Mesendoderm (in vitro differentiated cells): ENCODE measurements around the gene SHLD2.
"Not testable (repeated sequence)": the region's sequence is repeated elsewhere in the genome, so short reads cannot be mapped to it uniquely, and the experiment has no call there.

Source experiments
- DNase-seq: peaks from one replicate; pipeline ENCODE4 v3.0.0; 2013
- H2AK5ac ChIP-seq: 2 replicates; pipeline ENCODE4 v1.6.1; 2013; ENCODE audit warnings: low read length, inconsistent platforms
- H2BK120ac ChIP-seq: 2 replicates; pipeline ENCODE4 v1.6.1; 2013; ENCODE audit warnings: low read depth, mild to moderate bottlenecking, low read length, moderate library complexity, mixed read lengths
- H2BK15ac ChIP-seq: replicated peaks from 2 replicates; pipeline ENCODE4 v1.6.1; 2013; ENCODE audit warnings: low read depth, mild to moderate bottlenecking, moderate library complexity
- H2BK5ac ChIP-seq: 2 replicates; pipeline ENCODE4 v1.6.1; 2013; ENCODE audit warnings: low read length, inconsistent platforms
- H3K18ac ChIP-seq: 2 replicates; pipeline ENCODE4 v1.6.1; 2013; ENCODE audit warnings: mild to moderate bottlenecking, low read length, mixed read lengths
- H3K23ac ChIP-seq: one replicate; pipeline ENCODE4 v1.6.1; 2013; ENCODE audit warnings: low read length
- H3K27ac ChIP-seq: 2 replicates; pipeline ENCODE4 v1.5.1; 2013; ENCODE audit warnings: low read depth, mild to moderate bottlenecking, inconsistent platforms, low read length, moderate library complexity
- H3K27me3 ChIP-seq: 2 replicates; pipeline ENCODE4 v1.6.1; 2013; ENCODE audit warnings: low read length, control low read depth, mild to moderate bottlenecking, inconsistent platforms; ENCODE audit not compliant: insufficient read depth, poor library complexity
- H3K36me3 ChIP-seq: 2 replicates; pipeline ENCODE4 v1.6.1; 2013; ENCODE audit warnings: low read length, inconsistent platforms; ENCODE audit not compliant: control insufficient read depth, insufficient read depth
- H3K4ac ChIP-seq: one replicate; pipeline ENCODE4 v1.6.1; 2013; ENCODE audit warnings: low read depth, mild to moderate bottlenecking, low read length, moderate library complexity
- H3K4me1 ChIP-seq: 2 replicates; pipeline ENCODE4 v1.6.1; 2013; ENCODE audit warnings: low read depth, low read length, inconsistent platforms; ENCODE audit not compliant: control insufficient read depth
- H3K4me2 ChIP-seq: 2 replicates; pipeline ENCODE4 v1.6.1; 2013; ENCODE audit warnings: low read length
- H3K4me3 ChIP-seq: 2 replicates; pipeline ENCODE4 v1.5.1; 2013; ENCODE audit warnings: mild to moderate bottlenecking, low read length
- H3K56ac ChIP-seq: one replicate; pipeline ENCODE4 v1.6.1; 2013; ENCODE audit warnings: low read length
- H3K79me1 ChIP-seq: 2 replicates; pipeline ENCODE4 v1.6.1; 2013; ENCODE audit warnings: low read length, inconsistent platforms
- H3K79me2 ChIP-seq: 2 replicates; pipeline ENCODE4 v1.6.1; 2013; ENCODE audit warnings: mild to moderate bottlenecking, low read length; ENCODE audit not compliant: control insufficient read depth, insufficient read depth
- H3K9ac ChIP-seq: 2 replicates; pipeline ENCODE4 v1.6.1; 2013; ENCODE audit warnings: low read length, inconsistent platforms
- H4K5ac ChIP-seq: one replicate; pipeline ENCODE4 v1.6.1; 2013; ENCODE audit warnings: low read length
- H4K8ac ChIP-seq: one replicate; pipeline ENCODE4 v1.6.1; 2013; ENCODE audit warnings: low read depth, mild to moderate bottlenecking, control low read depth, low read length, moderate library complexity
- WGBS: extraction: QIAGEN DNeasy Blood & Tissue Kit; methylation state at CpG from one replicate; pipeline ENCODE4 v1.1.7; 2013; ENCODE audit warnings: low lambda C conversion rate, missing lambda C conversion rate; ENCODE audit not compliant: insufficient coverage; ENCODE audit errors: extremely low coverage; 5-methylcytosine and 5-hydroxymethylcytosine counted together

SHLD2 gene

GRCh38 chr10:87066178-87066577 is 28.8 kb upstream of the SHLD2 start:
- no peak overlapping the region for H3K4me3 ChIP-seq
- no peaks in the 10 kb centered on the region for H3K4me1 ChIP-seq
- no peaks in the 10 kb centered on the region for H3K79me1 ChIP-seq
- H3K9ac ChIP-seq = no peak overlapping the region
- no peak overlapping the region for H2BK120ac ChIP-seq
- no peak overlapping the region for H3K4me2 ChIP-seq
- no peak overlapping the region for H2BK15ac ChIP-seq
- H3K36me3 ChIP-seq = peaks cover 5% of the 10 kb centered on the region
- no peak overlapping the region for H3K4ac ChIP-seq
- no peak overlapping the region for H3K56ac ChIP-seq
- no peaks in the 10 kb centered on the region for H3K27me3 ChIP-seq
- no peak for DNase-seq
- H3K79me2 ChIP-seq = no peaks in the 10 kb centered on the region
- H3K18ac ChIP-seq = no peak overlapping the region
- H2BK5ac ChIP-seq = no peak overlapping the region
- H3K23ac ChIP-seq = no peak overlapping the region
- no peak overlapping the region for H2AK5ac ChIP-seq
- H4K8ac ChIP-seq = no peak overlapping the region
- no CpG with 5 or more reads among the region's 2 CpGs for WGBS
- no peak overlapping the region for H4K5ac ChIP-seq
- H3K27ac ChIP-seq = no peak overlapping the region

- Histone ChIP-seq H3K79me1 (no peaks in the 10 kb centered on the region), H2BK120ac (no peak overlapping the region), H3K27ac (no peak overlapping the region), H3K27me3 (no peaks in the 10 kb centered on the region), H3K4me2 (no peak overlapping the region), H3K79me2 (no peaks in the 10 kb centered on the region), H2BK5ac (no peak overlapping the region), H2BK15ac (no peak overlapping the region), H3K9ac (no peak overlapping the region), H3K56ac (no peak overlapping the region), H3K4ac (no peak overlapping the region), H3K23ac (no peak overlapping the region), H3K4me3 (no peak overlapping the region), H4K5ac (no peak overlapping the region), H3K4me1 (no peaks in the 10 kb centered on the region), H3K18ac (no peak overlapping the region), H3K36me3 (peaks cover 5% of the 10 kb centered on the region), H2AK5ac (no peak overlapping the region), H4K8ac (no peak overlapping the region)
- DNase-seq = no peak
- WGBS = no CpG with 5 or more reads among the region's 1 CpG
Observed at GRCh38 chr10:87066865-87067264, 28.1 kb upstream of the SHLD2 start.

- no peak overlapping the region for H3K4me2 ChIP-seq
- H3K79me2 ChIP-seq = no peaks in the 10 kb centered on the region
- H2BK15ac ChIP-seq = no peak overlapping the region
- no peak overlapping the region for H4K5ac ChIP-seq
- H3K23ac ChIP-seq = no peak overlapping the region
- no peak overlapping the region for H3K4ac ChIP-seq
- H3K36me3 ChIP-seq = peaks cover 5% of the 10 kb centered on the region
- H3K79me1 ChIP-seq = no peaks in the 10 kb centered on the region
- no peak overlapping the region for H2AK5ac ChIP-seq
- no peak overlapping the region for H3K27ac ChIP-seq
- no peak overlapping the region for H2BK5ac ChIP-seq
- no peak overlapping the region for H4K8ac ChIP-seq
- no peaks in the 10 kb centered on the region for H3K4me1 ChIP-seq
- DNase-seq = no peak
- no peak overlapping the region for H3K56ac ChIP-seq
- no CpG with 5 or more reads among the region's 1 CpG for WGBS
- H3K18ac ChIP-seq = no peak overlapping the region
- H2BK120ac ChIP-seq = no peak overlapping the region
- no peak overlapping the region for H3K9ac ChIP-seq
- no peaks in the 10 kb centered on the region for H3K27me3 ChIP-seq
- H3K4me3 ChIP-seq = no peak overlapping the region
Observed at GRCh38 chr10:87068281-87068680, 26.7 kb upstream of the SHLD2 start.

GRCh38 chr10:87072449-87072848 is 22.6 kb upstream of the SHLD2 start:
- Histone ChIP-seq H2BK5ac (no peak overlapping the region), H2BK15ac (no peak overlapping the region), H3K79me1 (no peaks in the 10 kb centered on the region), H4K8ac (no peak overlapping the region), H3K36me3 (no peaks in the 10 kb centered on the region), H3K4me2 (no peak overlapping the region), H3K23ac (no peak overlapping the region), H3K79me2 (no peaks in the 10 kb centered on the region), H3K27ac (no peak overlapping the region), H4K5ac (no peak overlapping the region), H3K4me3 (no peak overlapping the region), H2AK5ac (no peak overlapping the region), H3K9ac (no peak overlapping the region), H2BK120ac (no peak overlapping the region), H3K56ac (no peak overlapping the region), H3K27me3 (no peaks in the 10 kb centered on the region), H3K4me1 (no peaks in the 10 kb centered on the region), H3K4ac (no peak overlapping the region), H3K18ac (no peak overlapping the region)
- DNase-seq = no peak
- no CpG with 5 or more reads among the region's 2 CpGs for WGBS

- H3K36me3 ChIP-seq, H3K27me3 ChIP-seq, H3K4me2 ChIP-seq, H3K23ac ChIP-seq, H3K56ac ChIP-seq, H2BK15ac ChIP-seq, H2AK5ac ChIP-seq, H2BK120ac ChIP-seq, H4K5ac ChIP-seq, H3K18ac ChIP-seq, DNase-seq, H3K27ac ChIP-seq, H3K4me1 ChIP-seq, H4K8ac ChIP-seq, H3K9ac ChIP-seq, H3K79me2 ChIP-seq, H3K4me3 ChIP-seq, H2BK5ac ChIP-seq, H3K4ac ChIP-seq, H3K79me1 ChIP-seq: not testable (repeated sequence)
- no CpG with 5 or more reads among the region's 2 CpGs for WGBS
Observed at GRCh38 chr10:87076421-87076820, 18.6 kb upstream of the SHLD2 start.

GRCh38 chr10:87079106-87079836 is 15.7 kb upstream of the SHLD2 start:
- Histone ChIP-seq H3K4ac (no peak overlapping the region), H3K27me3 (no peaks in the 10 kb centered on the region), H4K5ac (no peak overlapping the region), H2AK5ac (no peak overlapping the region), H3K9ac (no peak overlapping the region), H3K4me2 (no peak overlapping the region), H3K4me1 (no peaks in the 10 kb centered on the region), H3K79me2 (no peaks in the 10 kb centered on the region), H3K27ac (no peak overlapping the region), H2BK15ac (no peak overlapping the region), H3K4me3 (no peak overlapping the region), H3K36me3 (no peaks in the 10 kb centered on the region), H3K23ac (no peak overlapping the region), H3K79me1 (no peaks in the 10 kb centered on the region), H4K8ac (no peak overlapping the region), H3K56ac (no peak overlapping the region), H2BK120ac (no peak overlapping the region), H2BK5ac (no peak overlapping the region), H3K18ac (no peak overlapping the region)
- no CpG with 5 or more reads among the region's 11 CpGs for WGBS
- DNase-seq = no peak
